Prostate gland (tissue), 2 donors: Measurements from ENCODE around the gene ARHGAP18. TPM values are rescaled to one million over a fixed set of nuclear protein-coding genes. Genes with fewer than 3 reads are reported as not detected.

Experiments used
- DNase-seq: peaks from one replicate; pipeline ENCODE4 v3.0.0-alpha.2; 2019; ENCODE audit warnings: low spot score
- H3K27ac ChIP-seq, 2 donors: fragments of 200-600 bp; sonication (generic); 2 replicates each; pipeline ENCODE4 v1.5.1; 2017 to 2019
- H3K27me3 ChIP-seq: fragments of 200-600 bp; sonication (generic); replicated peaks from 2 replicates; pipeline ENCODE4 v1.5.1; 2019; ENCODE audit not compliant: insufficient read depth
- H3K36me3 ChIP-seq, 2 donors: fragments of 200-600 bp; sonication (generic); 1 replicate in 1 of 2; 2 replicates in 1 of 2; pipeline versions ENCODE4 v1.5.1 to v1.8.1; 2017 to 2019
- H3K4me1 ChIP-seq: fragments of 200-600 bp; sonication (generic); replicated peaks from 2 replicates; pipeline ENCODE4 v1.5.1; 2019
- H3K4me3 ChIP-seq, 2 donors: fragments of 200-600 bp; sonication (generic); 2 replicates each; pipeline ENCODE4 v1.5.1; 2017 to 2019
- H3K9me3 ChIP-seq: fragments of 200-600 bp; sonication (generic); 2 replicates; pipeline ENCODE4 v1.5.1; 2017
- CTCF ChIP-seq, 4 experiments: fragments of 200-600 bp in 2 of 4; fragments of 450-650 bp in 2 of 4; sonication (generic) in 2 of 4; IDR thresholded peaks; 1 replicate in 3 of 4; 2 replicates in 1 of 4; pipeline ENCODE4 v1.5.1; 2016 to 2019; ENCODE audit warnings: antibody characterized with exemption in 4 of 4, mild to moderate bottlenecking in 2 of 4, moderate library complexity in 2 of 4
- POLR2A ChIP-seq: fragments of 450-650 bp; IDR thresholded peaks from one replicate; pipeline ENCODE4 v1.6.1; 2016; ENCODE audit warnings: antibody characterized with exemption, mild to moderate bottlenecking
- POLR2AphosphoS5 ChIP-seq: sonication (generic); formaldehyde crosslinking; IDR thresholded peaks from one replicate; pipeline ENCODE4 v1.6.1; 2017; ENCODE audit warnings: antibody characterized with exemption
- WGBS: methylation state at CpG from one replicate; pipeline ENCODE4 v1.1.5; 2018; 5-methylcytosine and 5-hydroxymethylcytosine counted together
- intact Hi-C: fragments of 100-400 bp; cut with DNase I; formaldehyde crosslinking; loops from one replicate; pipeline ENCODE4 v1.14.2; 2022
- total RNA-seq, 2 donors: library from RNA; depleted of rRNA; stranded (reverse); fragments of >200 nt; gene quantifications; one replicate each; pipeline ENCODE4 v1.1.0, GENCODE V29; 2016

Gene ARHGAP18
- total RNA-seq, 2 donors from 2014 or later = 15.0 to 29.1 TPM

GRCh38 chr6:129539032-129539431 lies 170.9 kb downstream of the ARHGAP18 start:
- no peak overlapping the region for H3K27ac ChIP-seq
- H3K9me3 ChIP-seq = no peaks in the 10 kb centered on the region
- no peaks in the 10 kb centered on the region for H3K36me3 ChIP-seq
- H3K27me3 ChIP-seq = no peaks in the 10 kb centered on the region
- 84% methylated on average over 2 of the region's 2 CpGs for WGBS
- H3K4me3 ChIP-seq = no peak overlapping the region
- TF ChIP-seq CTCF (IDR thresholded peaks at IDR 0.05) = no peak
- no peak for TF ChIP-seq POLR2A
- TF ChIP-seq POLR2AphosphoS5 = no peak
- intact Hi-C loops = no loop called here
- no peak for DNase-seq
- no peaks in the 10 kb centered on the region for H3K4me1 ChIP-seq

GRCh38 chr6:129536271-129536670 lies 173.7 kb downstream of the ARHGAP18 start:
- Histone ChIP-seq H3K27me3 (no peaks in the 10 kb centered on the region), H3K4me1 (no peaks in the 10 kb centered on the region), H3K27ac (no peak overlapping the region), H3K36me3 (no peaks in the 10 kb centered on the region), H3K4me3 (no peak overlapping the region), H3K9me3 (no peaks in the 10 kb centered on the region)
- DNase-seq = no peak
- intact Hi-C loops = no loop called here
- no peak for TF ChIP-seq POLR2AphosphoS5
- TF ChIP-seq CTCF (IDR thresholded peaks at IDR 0.05) = no peak
- TF ChIP-seq POLR2A = no peak

- H3K9me3 ChIP-seq = no peaks in the 10 kb centered on the region
- no peak overlapping the region for H3K4me3 ChIP-seq
- H3K4me1 ChIP-seq = no peaks in the 10 kb centered on the region
- no peak for TF ChIP-seq CTCF (IDR thresholded peaks at IDR 0.05)
- no peak for TF ChIP-seq POLR2A
- no peak for TF ChIP-seq POLR2AphosphoS5
- DNase-seq = no peak
- no peak overlapping the region for H3K27ac ChIP-seq
- intact Hi-C loops = no loop called here
- H3K36me3 ChIP-seq = no peaks in the 10 kb centered on the region
- H3K27me3 ChIP-seq = no peaks in the 10 kb centered on the region
Measured at GRCh38 chr6:129534926-129535325, 175.1 kb downstream of the ARHGAP18 start.

Other genes starting within 250 kb of the ARHGAP18 start
- gene TMEM244, start 151.1 kb upstream of the ARHGAP18 start, total RNA-seq = not detected